LNCaP clone FGC (cell line): ENCODE results near the gene SRPRB.

Source experiments
- DNase-seq: peaks from one replicate; pipeline ENCODE4 v3.0.0-alpha.2; 2011; ENCODE audit warnings: low read depth
- H3K4me3 ChIP-seq: 2 replicates; pipeline ENCODE4 v1.5.1; 2011; ENCODE audit warnings: mild to moderate bottlenecking, low read depth, low read length, control low read depth
- CTCF ChIP-seq: IDR thresholded peaks from 2 replicates; pipeline ENCODE4 v1.5.1; 2012; ENCODE audit warnings: mild to moderate bottlenecking; ENCODE audit not compliant: control insufficient read depth, insufficient read depth; ENCODE audit errors: extremely low read depth

Gene SRPRB

GRCh38 chr3:133767607-133768006 lies 38.0 kb upstream of the SRPRB start:
- no peak overlapping the region for H3K4me3 ChIP-seq
- no peak for DNase-seq
- TF ChIP-seq CTCF: no peak

DNA sequence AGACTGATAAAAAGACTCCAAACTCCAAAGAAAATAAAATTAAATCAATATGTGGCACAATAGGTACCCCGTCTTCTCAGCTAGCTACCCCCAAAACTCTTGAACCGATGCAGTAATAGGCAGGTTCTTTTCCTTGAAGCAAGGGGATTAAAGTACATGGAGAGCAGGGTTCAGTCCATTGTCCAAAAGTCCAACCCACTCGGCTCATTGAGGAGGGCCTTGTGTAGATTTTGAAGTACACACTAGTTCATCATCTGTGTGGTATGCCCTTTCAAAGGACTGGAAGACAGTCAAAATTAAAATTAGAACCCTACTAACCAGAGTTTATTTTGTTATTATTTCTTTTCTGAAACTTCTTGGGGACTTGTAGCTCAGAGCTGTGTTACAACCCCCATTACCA lies 36.1 kb upstream of the SRPRB start:
- no peak for DNase-seq
- H3K4me3 ChIP-seq: no peak overlapping the region
- TF ChIP-seq CTCF: no peak

- DNase-seq: no peak
- no peak for TF ChIP-seq CTCF
- no peak overlapping the region for H3K4me3 ChIP-seq
These were observed 31.9 kb upstream of the SRPRB start for GRCh38 chr3:133773732-133774131.

DNA sequence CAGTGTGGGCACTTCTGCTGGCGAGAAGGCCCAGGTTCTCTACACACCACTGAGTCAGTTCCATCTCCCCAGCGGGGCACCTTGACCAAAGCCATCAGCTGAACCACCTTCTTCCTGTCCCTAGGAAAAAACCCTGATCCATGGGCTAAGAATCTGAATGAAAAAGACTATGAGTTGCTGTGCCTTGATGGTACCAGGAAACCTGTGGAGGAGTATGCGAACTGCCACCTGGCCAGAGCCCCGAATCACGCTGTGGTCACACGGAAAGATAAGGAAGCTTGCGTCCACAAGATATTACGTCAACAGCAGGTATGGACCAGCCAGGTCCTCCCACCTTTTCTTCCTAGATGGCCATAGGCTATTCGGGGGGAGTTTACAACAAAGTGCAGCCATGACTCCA lies 30.3 kb upstream of the SRPRB start:
- TF ChIP-seq CTCF: no peak
- no peak for DNase-seq

GRCh38 chr3:133775835-133776234 lies 29.8 kb upstream of the SRPRB start:
- DNase-seq: no peak
- no peak for TF ChIP-seq CTCF
- H3K4me3 ChIP-seq: no peak overlapping the region

More for the DNA sequence above, 30.3 kb upstream of the SRPRB start:
- no peak overlapping the region for H3K4me3 ChIP-seq

DNA sequence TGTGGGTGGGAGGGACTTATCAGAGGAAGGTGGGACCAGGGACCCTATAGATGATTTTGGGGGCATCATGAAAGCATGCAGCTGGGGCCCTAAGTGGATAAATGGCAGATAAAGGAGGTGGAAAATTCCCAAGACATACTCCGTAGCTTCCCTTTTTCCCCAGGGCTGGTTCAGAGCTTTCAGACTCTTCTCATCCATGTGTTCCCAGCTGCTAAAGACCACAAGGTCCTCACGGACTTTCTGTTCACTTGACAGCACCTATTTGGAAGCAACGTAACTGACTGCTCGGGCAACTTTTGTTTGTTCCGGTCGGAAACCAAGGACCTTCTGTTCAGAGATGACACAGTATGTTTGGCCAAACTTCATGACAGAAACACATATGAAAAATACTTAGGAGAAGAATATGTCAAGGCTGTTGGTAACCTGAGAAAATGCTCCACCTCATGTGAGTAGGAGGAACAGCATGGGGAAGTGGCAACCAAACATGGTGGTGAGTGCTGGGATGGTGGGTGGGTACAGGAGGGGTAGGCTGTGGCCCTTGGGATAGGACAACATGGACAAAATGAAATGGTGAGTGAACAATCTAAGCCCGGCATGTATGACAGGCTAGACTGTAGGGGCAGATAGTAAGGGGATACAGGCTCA lies 28.7 kb upstream of the SRPRB start:
- TF ChIP-seq CTCF: no peak
- no peak overlapping the region for H3K4me3 ChIP-seq
- no peak for DNase-seq
